Activated B cell treated with CpG ODN at 0.5 μM for 24 hours (primary cell): ENCODE measurements around the gene CABP4. TPM values are rescaled to one million over a fixed set of nuclear protein-coding genes. Genes with fewer than 3 reads are reported as not detected.
"Not testable (repeated sequence)": the region's sequence is repeated elsewhere in the genome, so short reads cannot be mapped to it uniquely, and the experiment has no call there.

ENCODE experiments used
- ATAC-seq: fragments of 200-7000 bp; cut with Tn5 transposase; one replicate; pipeline ENCODE4 v1.10.0; 2021; ENCODE audit warnings: low read depth, mild to moderate bottlenecking, moderate library complexity
- CTCF ChIA-PET: fragments of 350-600 bp; sonication (Branson Sonifier 250); formaldehyde crosslinking; loops from one replicate; lab custom pipeline; 2021; ENCODE audit warnings: antibody characterized with exemption; lab: Charles Lee
- POLR2A ChIA-PET: fragments of 350-600 bp; sonication (Branson Sonifier 250); formaldehyde crosslinking; loops from one replicate; lab custom pipeline; 2021; ENCODE audit warnings: antibody characterized with exemption; lab: Charles Lee
- DNase-seq: peaks from one replicate; pipeline ENCODE4 v3.0.0; 2022
- H3K27ac Mint-ChIP-seq: one replicate; pipeline ENCODE4 v1.8.0; 2020; ENCODE audit warnings: mixed read lengths
- H3K27me3 Mint-ChIP-seq: one replicate; pipeline ENCODE4 v1.8.0; 2021; ENCODE audit warnings: mixed read lengths
- H3K36me3 Mint-ChIP-seq: one replicate; pipeline ENCODE4 v1.8.0; 2021; ENCODE audit warnings: low read depth, mixed read lengths
- H3K4me1 Mint-ChIP-seq: one replicate; pipeline ENCODE4 v1.8.0; 2021; ENCODE audit warnings: mixed read lengths
- H3K4me3 Mint-ChIP-seq: one replicate; pipeline ENCODE4 v1.8.0; 2020; ENCODE audit warnings: mild to moderate bottlenecking, mixed read lengths
- H3K9me3 Mint-ChIP-seq: one replicate; pipeline ENCODE4 v1.8.0; 2020; ENCODE audit warnings: mixed read lengths
- CTCF ChIP-seq: fragments of 200-600 bp; IDR thresholded peaks from one replicate; pipeline ENCODE4 v1.8.0; 2022; ENCODE audit warnings: antibody characterized with exemption, mild to moderate bottlenecking
- intact Hi-C: fragments of 100-400 bp; cut with micrococcal nuclease; formaldehyde crosslinking; loops from one replicate; pipeline ENCODE4 v1.15.1; 2024
- total RNA-seq: library from RNA; stranded (reverse); gene quantifications from 2 replicates; pipeline ENCODE4 v1.2.3, GENCODE V29; 2022

CABP4 gene
- total RNA-seq, 1 donor from 2014 or later: 3.0 TPM

DNA sequence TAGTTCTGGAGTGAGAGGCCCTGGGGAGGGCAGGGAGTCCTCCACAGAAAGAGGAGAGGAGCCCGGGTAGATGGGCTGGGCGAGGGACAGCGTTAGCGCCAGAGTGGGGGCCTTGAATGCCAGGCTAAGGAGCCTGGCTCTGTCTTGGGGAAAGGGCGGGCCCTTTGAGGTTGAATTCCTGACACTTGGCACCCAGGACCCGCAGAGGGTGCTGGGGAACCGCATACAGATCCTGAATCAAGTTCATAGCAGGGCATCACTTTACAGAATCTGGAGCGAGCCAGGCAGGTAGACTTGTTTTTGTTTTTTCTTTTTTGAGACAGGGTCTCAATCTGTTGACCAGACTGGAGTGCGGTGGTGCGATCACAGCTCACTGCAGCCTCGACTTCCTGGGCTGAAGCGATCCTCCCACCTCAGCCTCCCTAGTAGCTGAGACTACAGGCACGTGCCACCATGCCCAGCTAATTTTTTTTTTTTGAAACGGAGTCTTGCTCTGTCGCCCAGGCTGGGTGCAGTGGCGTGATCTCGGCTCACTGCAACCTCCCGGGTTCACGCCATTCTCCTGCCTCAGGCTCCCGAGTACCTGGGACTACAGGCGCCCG is 33.6 kb upstream of the CABP4 start:
- ATAC-seq (no peak), DNase-seq (no peak)
- Mint-ChIP-seq H3K4me3 (peak overlapping the region; percentile 74), H3K36me3 (no peaks in the 10 kb centered on the region), H3K9me3 (no peaks in the 10 kb centered on the region), H3K27me3 (no peaks in the 10 kb centered on the region), H3K27ac (peak overlapping the region; percentile 77), H3K4me1 (peaks cover 45% of the 10 kb centered on the region)
- TF ChIP-seq CTCF: no peak
- intact Hi-C loops: loop anchor here (1.0 to 2.0 kb wide), 3 partner anchors 15 to 43 kb away; partner anchors contain the start of gene PTPRCAP
- CTCF ChIA-PET: interaction anchor here (1.0 to 5.0 kb wide), 3 partner anchors 10 to 18 kb away, joined by 3 to 53 read pairs (median 3); partner anchors contain the start of genes PPP1CA and TBC1D10C
- POLR2A ChIA-PET: interaction anchor here (0.6 to 13.9 kb wide), 12 partner anchors 10 to 193 kb away, joined by 3 to 404 read pairs (median 12); partner anchors contain the start of genes PPP1CA, PTPRCAP, RAD9A and RPS6KB2

- no peaks in the 10 kb centered on the region for H3K36me3 Mint-ChIP-seq
- ChIA-PET CTCF (interaction anchor here (1.1 kb wide), 1 partner anchor 13 kb away, joined by 3 read pairs; no protein-coding TSS in a partner anchor), POLR2A (interaction anchor here (1.3 to 13.9 kb wide), 5 partner anchors 12 to 45 kb away, joined by 3 to 404 read pairs (median 9); partner anchors contain the start of genes PPP1CA, PTPRCAP and TBC1D10C)
- peaks cover 39% of the 10 kb centered on the region for H3K4me1 Mint-ChIP-seq
- no peak for DNase-seq
- peak overlapping the region; percentile 32 for H3K4me3 Mint-ChIP-seq
- H3K27me3 Mint-ChIP-seq: no peaks in the 10 kb centered on the region
- TF ChIP-seq CTCF: no peak
- no peak overlapping the region for H3K27ac Mint-ChIP-seq
- intact Hi-C loops: no loop called here
- no peaks in the 10 kb centered on the region for H3K9me3 Mint-ChIP-seq
- no peak for ATAC-seq
Observed at GRCh38 chr11:67422891-67423290, 32.3 kb upstream of the CABP4 start.

GRCh38 chr11:67423466-67423865 is 31.7 kb upstream of the CABP4 start:
- intact Hi-C loops: no loop called here
- ATAC-seq (no peak), DNase-seq (no peak)
- Mint-ChIP-seq H3K4me1 (peaks cover 38% of the 10 kb centered on the region), H3K27me3 (no peaks in the 10 kb centered on the region), H3K27ac (no peak overlapping the region), H3K36me3 (peaks cover 3% of the 10 kb centered on the region), H3K9me3 (no peaks in the 10 kb centered on the region), H3K4me3 (no peak overlapping the region)
- TF ChIP-seq CTCF: no peak
- ChIA-PET CTCF (interaction anchor here (1.1 to 1.3 kb wide), 2 partner anchors 13 to 22 kb away, joined by 3 read pairs; partner anchors contain the start of gene PPP1CA), POLR2A (interaction anchor here (0.6 to 13.9 kb wide), 6 partner anchors 12 to 45 kb away, joined by 3 to 404 read pairs (median 6); partner anchors contain the start of genes PPP1CA, PTPRCAP and TBC1D10C)

GRCh38 chr11:67423891-67424613 is 31.1 kb upstream of the CABP4 start:
- H3K27me3 Mint-ChIP-seq: no peaks in the 10 kb centered on the region
- ATAC-seq (no peak), DNase-seq (no peak)
- H3K4me3 Mint-ChIP-seq: no peak overlapping the region
- ChIA-PET POLR2A (interaction anchor here (0.6 to 18.3 kb wide), 8 partner anchors 9 to 44 kb away, joined by 3 to 693 read pairs (median 6); partner anchors contain the start of genes PPP1CA, PTPRCAP, RAD9A and TBC1D10C), CTCF (interaction anchor here (1.1 to 1.3 kb wide), 2 partner anchors 12 to 23 kb away, joined by 3 read pairs; partner anchors contain the start of gene PPP1CA)
- intact Hi-C loops: no loop called here
- peaks cover 36% of the 10 kb centered on the region for H3K4me1 Mint-ChIP-seq
- TF ChIP-seq CTCF: no peak
- no peaks in the 10 kb centered on the region for H3K9me3 Mint-ChIP-seq
- peaks cover 7% of the 10 kb centered on the region for H3K36me3 Mint-ChIP-seq
- no peak overlapping the region for H3K27ac Mint-ChIP-seq

DNA sequence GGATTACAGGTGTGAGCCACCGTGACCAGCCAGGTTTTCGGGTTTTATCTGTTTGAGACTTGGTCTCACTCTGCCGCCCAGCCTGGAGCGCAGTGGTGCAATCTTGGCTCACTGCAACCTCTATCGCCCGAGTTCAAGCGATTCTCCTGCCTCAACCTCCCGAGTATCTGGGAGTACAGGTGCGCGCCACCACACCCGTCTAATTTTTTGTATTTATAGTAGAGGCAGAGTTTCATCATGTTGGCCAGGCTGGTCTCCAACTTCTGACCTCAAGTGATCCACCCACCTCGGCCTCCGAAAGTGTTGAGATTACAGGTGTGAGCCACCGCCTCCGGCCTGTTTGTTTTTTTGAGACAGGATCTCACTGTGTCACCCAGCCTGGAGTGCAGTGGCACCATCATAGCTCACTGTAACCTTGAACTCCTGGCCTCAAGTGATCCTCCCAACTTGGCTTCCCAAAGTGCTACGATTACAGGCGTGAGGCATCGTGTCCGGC is 27.7 kb upstream of the CABP4 start:
- intact Hi-C loops, DNase-seq, ATAC-seq, H3K9me3 Mint-ChIP-seq, H3K27me3 Mint-ChIP-seq: not testable (repeated sequence)
- ChIA-PET POLR2A (interaction anchor here (0.6 to 26.0 kb wide), 7 partner anchors 10 to 82 kb away, joined by 3 to 1417 read pairs (median 51); partner anchors contain the start of genes CABP4, CARNS1, CORO1B and GPR152), CTCF (interaction anchor here (1.2 kb wide), 1 partner anchor 26 kb away, joined by 4 read pairs; the partner anchor contains the start of gene PPP1CA)
- peak overlapping the region; percentile 93 for H3K27ac Mint-ChIP-seq
- peak overlapping the region; percentile 98 for H3K4me3 Mint-ChIP-seq
- H3K36me3 Mint-ChIP-seq: peaks cover 27% of the 10 kb centered on the region
- H3K4me1 Mint-ChIP-seq: peaks cover 37% of the 10 kb centered on the region
